ENCODE measurements around the gene ARHGDIG. TPM values are rescaled to one million over a fixed set of nuclear protein-coding genes. Genes with fewer than 3 reads are reported as not detected.

ARHGDIG gene
- total RNA-seq, 1 donor from 2014 or later = 13.8 TPM

DNA sequence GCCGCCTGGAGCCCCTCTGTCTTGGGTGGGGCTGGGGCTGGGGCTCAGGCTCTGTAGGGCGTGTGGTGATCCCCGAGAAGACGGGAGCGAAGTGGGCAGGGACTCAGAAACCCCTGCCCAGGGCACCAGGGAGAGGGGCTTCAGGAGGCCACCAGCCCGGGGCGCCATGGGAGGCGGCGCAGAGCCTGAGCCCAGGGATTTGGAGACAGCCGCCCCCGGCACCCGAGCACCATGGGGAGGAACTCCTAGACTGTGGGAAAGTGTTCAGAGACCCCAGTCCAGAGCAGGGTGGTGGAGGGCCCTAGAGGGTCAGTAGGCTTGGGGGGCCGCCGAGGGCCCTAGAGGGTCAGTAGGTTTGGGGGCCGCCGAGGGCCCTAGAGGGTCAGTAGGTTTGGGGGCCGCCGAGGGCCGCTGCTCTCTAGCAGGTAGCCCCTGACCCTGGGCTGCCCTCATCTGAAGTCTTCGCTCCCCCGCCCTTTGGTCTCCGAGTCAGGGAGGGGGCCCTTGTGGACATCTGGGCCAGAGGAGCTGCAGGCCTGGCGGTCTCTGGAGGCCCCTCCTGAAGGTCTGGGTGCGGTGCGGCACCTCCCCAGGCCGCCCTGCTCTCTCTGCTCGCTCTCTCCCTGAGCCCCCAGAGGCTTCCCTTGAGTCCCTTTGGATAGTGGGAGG, 734 bp downstream of the ARHGDIG start:
- TF ChIP-seq, protein P1, sequence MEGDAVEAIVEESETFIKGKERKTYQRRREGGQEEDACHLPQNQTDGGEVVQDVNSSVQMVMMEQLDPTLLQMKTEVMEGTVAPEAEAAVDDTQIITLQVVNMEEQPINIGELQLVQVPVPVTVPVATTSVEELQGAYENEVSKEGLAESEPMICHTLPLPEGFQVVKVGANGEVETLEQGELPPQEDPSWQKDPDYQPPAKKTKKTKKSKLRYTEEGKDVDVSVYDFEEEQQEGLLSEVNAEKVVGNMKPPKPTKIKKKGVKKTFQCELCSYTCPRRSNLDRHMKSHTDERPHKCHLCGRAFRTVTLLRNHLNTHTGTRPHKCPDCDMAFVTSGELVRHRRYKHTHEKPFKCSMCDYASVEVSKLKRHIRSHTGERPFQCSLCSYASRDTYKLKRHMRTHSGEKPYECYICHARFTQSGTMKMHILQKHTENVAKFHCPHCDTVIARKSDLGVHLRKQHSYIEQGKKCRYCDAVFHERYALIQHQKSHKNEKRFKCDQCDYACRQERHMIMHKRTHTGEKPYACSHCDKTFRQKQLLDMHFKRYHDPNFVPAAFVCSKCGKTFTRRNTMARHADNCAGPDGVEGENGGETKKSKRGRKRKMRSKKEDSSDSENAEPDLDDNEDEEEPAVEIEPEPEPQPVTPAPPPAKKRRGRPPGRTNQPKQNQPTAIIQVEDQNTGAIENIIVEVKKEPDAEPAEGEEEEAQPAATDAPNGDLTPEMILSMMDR (IDR thresholded peaks at IDR 0.05; ENCODE audit: partially characterized antibody, unreplicated experiment) = no peak
- no peak for DNase-seq

DNA sequence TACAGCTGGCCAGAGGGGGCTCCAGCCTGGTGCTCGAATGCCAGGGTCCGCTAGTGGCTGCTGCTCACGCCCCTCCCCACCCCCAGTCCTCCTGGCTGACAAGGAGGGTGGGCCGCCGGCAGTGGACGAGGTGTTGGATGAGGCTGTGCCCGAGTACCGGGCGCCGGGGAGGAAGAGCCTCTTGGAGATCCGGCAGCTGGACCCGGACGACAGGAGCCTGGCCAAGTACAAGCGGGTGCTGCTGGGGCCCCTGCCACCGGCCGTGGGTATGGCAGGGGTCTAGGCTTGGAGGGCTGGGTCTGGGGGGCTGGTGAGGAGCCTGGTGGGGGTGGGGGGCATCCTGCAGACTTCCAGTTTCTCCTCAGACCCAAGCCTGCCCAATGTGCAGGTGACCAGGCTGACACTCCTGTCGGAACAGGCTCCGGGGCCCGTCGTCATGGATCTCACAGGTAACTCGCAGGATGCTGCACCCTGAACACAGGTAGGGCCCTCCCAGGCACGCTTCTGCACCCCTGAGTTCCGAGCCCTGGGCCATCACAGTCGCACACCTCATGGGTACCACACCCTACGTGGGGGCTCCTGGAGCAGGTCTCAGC, 1.4 kb downstream of the ARHGDIG start:
- no peak overlapping the region for H3K4me3 Mint-ChIP-seq (ENCODE audit: unreplicated experiment)
- TF ChIP-seq, protein P1 (IDR thresholded peaks at IDR 0.05; ENCODE audit: partially characterized antibody, unreplicated experiment) = no peak
- no peak for DNase-seq
- H3K4me1 Mint-ChIP-seq (ENCODE audit: low read depth, unreplicated experiment) = no peaks in the 10 kb centered on the region
- H3K27ac Mint-ChIP-seq (ENCODE audit: unreplicated experiment) = no peak overlapping the region
- peaks cover 4% of the 10 kb centered on the region for H3K9me3 Mint-ChIP-seq (ENCODE audit: unreplicated experiment)
- H3K27me3 Mint-ChIP-seq (ENCODE audit: unreplicated experiment) = peaks cover 7% of the 10 kb centered on the region
- H3K36me3 Mint-ChIP-seq (ENCODE audit: unreplicated experiment) = no peaks in the 10 kb centered on the region

More for the DNA sequence above, 734 bp downstream of the ARHGDIG start:
- H3K4me1 Mint-ChIP-seq (ENCODE audit: low read depth, unreplicated experiment) = no peaks in the 10 kb centered on the region
- H3K9me3 Mint-ChIP-seq (ENCODE audit: unreplicated experiment) = peaks cover 4% of the 10 kb centered on the region
- peaks cover 10% of the 10 kb centered on the region for H3K27me3 Mint-ChIP-seq (ENCODE audit: unreplicated experiment)
- no peak overlapping the region for H3K27ac Mint-ChIP-seq (ENCODE audit: unreplicated experiment)
- H3K36me3 Mint-ChIP-seq (ENCODE audit: unreplicated experiment) = no peaks in the 10 kb centered on the region
- H3K4me3 Mint-ChIP-seq (ENCODE audit: unreplicated experiment) = peak overlapping the region; percentile 55

DNA sequence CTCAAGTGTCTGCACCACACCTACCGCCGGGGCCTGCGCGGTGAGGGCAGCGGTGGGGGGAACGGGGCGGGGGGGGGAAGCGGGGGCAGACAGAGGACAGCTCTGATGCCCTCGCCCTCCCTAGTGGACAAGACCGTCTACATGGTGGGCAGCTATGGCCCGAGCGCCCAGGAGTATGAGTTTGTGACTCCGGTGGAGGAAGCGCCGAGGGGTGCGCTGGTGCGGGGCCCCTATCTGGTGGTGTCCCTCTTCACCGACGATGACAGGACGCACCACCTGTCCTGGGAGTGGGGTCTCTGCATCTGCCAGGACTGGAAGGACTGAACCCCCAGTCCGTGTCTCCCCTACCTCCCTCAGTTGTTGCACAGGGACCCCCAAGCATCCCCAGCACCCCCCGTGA, 2.1 kb downstream of the ARHGDIG start:
- Mint-ChIP-seq H3K27ac (ENCODE audit: unreplicated experiment) (no peak overlapping the region), H3K9me3 (ENCODE audit: unreplicated experiment) (no peaks in the 10 kb centered on the region), H3K27me3 (ENCODE audit: unreplicated experiment) (peaks cover 4% of the 10 kb centered on the region), H3K36me3 (ENCODE audit: unreplicated experiment) (no peaks in the 10 kb centered on the region), H3K4me1 (ENCODE audit: low read depth, unreplicated experiment) (no peaks in the 10 kb centered on the region), H3K4me3 (ENCODE audit: unreplicated experiment) (no peak overlapping the region)
- TF ChIP-seq, protein P1 (IDR thresholded peaks at IDR 0.05; ENCODE audit: partially characterized antibody, unreplicated experiment) = no peak
- DNase-seq = no peak

DNA sequence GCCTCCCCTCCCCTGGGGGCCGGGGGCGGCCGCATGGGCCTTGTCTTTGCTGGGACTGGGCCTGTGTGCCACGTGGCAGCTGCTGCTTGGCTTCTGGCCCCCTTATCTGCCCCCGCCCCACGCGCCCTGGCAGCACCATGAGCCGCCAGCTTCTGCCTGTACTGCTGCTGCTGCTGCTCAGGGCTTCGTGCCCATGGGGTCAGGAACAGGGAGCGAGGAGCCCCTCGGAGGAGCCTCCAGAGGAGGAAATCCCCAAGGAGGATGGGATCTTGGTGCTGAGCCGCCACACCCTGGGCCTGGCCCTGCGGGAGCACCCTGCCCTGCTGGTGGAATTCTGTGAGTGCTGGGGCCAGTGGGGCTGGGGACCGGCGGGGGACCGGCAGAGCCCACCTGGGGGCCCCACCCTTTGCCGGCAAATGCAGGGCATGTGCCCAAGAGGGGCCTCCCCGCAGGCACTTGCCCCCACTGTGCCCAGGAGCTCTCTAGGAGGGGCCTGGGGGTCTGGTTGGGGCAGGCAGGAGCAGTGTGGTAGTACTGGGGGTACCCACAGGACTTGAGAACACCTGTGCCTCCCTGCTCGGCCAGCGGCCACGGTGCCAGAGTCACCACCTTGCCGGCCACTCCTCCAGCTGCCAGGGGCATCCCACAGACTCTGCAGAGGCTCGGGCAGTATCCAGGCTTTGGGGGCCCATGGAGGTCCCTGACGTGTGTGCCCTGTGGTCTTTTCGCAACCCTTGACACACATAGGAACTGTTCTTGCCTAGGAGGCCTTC, 2.8 kb downstream of the ARHGDIG start, which contains the start of gene PDIA2:
Gene PDIA2, plus strand, starts transcription at position 132 of the 773 bp plus-strand sequence. Its CDS starts 6 bp downstream, at position 138.
- H3K4me1 Mint-ChIP-seq (ENCODE audit: low read depth, unreplicated experiment) = no peaks in the 10 kb centered on the region
- H3K4me3 Mint-ChIP-seq (ENCODE audit: unreplicated experiment) = no peak within 1 kb of the TSS
- DNase-seq = no peak
- no peak within 1 kb of the TSS for H3K27ac Mint-ChIP-seq (ENCODE audit: unreplicated experiment)
- H3K36me3 Mint-ChIP-seq (ENCODE audit: unreplicated experiment) = no peaks in the 10 kb centered on the region
- H3K9me3 Mint-ChIP-seq (ENCODE audit: unreplicated experiment) = peaks cover 1% of the 10 kb centered on the region
- TF ChIP-seq, protein P1 (IDR thresholded peaks at IDR 0.05; ENCODE audit: partially characterized antibody, unreplicated experiment) = no peak
- H3K27me3 Mint-ChIP-seq (ENCODE audit: unreplicated experiment) = peaks cover 6% of the 10 kb centered on the region
